Ishikawa (cell line): ENCODE data around the gene RASIP1.

Experiments used
- EGR1 ChIP-seq: IDR thresholded peaks from 2 replicates; pipeline ENCODE4 v1.6.1; 2012
- NFIC ChIP-seq: IDR thresholded peaks from 2 replicates; pipeline ENCODE4 v1.6.1; 2012
- TAF1 ChIP-seq: IDR thresholded peaks from 2 replicates; pipeline ENCODE4 v1.6.1; 2012; ENCODE audit warnings: low read depth, mild to moderate bottlenecking
- TEAD4 ChIP-seq: IDR thresholded peaks from 2 replicates; pipeline ENCODE4 v1.6.1; 2012
- YY1 ChIP-seq: IDR thresholded peaks from 2 replicates; pipeline ENCODE4 v1.6.1; 2012; ENCODE audit warnings: low read depth
- TF ChIP-seq, protein P1 (sequence below): IDR thresholded peaks from 2 replicates; pipeline ENCODE4 v1.6.1; 2012; ENCODE audit warnings: low read depth, mild to moderate bottlenecking
- TF ChIP-seq, protein P2 (sequence below): IDR thresholded peaks from 2 replicates; pipeline ENCODE4 v1.6.1; 2012
- TF ChIP-seq, protein P3 (sequence below): IDR thresholded peaks from 2 replicates; pipeline ENCODE4 v1.6.1; 2012

DNA sequence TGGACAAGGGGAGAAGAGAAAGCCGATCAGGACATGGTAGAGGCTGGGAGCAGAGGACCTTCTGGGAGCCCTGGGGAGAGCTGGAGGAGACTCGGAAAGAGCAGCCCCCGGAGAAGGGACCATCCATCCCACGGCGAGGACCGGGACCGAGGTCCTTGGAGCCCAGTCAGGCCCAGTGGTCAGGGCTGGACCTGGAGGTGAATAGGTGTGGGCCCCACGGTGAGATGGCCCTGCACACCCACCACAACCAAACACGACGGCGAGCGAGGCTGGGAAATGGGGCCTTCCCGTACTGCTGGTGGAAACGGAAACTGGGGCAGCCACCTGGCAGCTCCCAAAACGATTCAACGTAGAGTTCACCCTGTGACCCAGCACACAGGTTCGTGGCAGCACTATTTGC is 63.9 kb downstream of the RASIP1 start:
- TF ChIP-seq, protein P1, sequence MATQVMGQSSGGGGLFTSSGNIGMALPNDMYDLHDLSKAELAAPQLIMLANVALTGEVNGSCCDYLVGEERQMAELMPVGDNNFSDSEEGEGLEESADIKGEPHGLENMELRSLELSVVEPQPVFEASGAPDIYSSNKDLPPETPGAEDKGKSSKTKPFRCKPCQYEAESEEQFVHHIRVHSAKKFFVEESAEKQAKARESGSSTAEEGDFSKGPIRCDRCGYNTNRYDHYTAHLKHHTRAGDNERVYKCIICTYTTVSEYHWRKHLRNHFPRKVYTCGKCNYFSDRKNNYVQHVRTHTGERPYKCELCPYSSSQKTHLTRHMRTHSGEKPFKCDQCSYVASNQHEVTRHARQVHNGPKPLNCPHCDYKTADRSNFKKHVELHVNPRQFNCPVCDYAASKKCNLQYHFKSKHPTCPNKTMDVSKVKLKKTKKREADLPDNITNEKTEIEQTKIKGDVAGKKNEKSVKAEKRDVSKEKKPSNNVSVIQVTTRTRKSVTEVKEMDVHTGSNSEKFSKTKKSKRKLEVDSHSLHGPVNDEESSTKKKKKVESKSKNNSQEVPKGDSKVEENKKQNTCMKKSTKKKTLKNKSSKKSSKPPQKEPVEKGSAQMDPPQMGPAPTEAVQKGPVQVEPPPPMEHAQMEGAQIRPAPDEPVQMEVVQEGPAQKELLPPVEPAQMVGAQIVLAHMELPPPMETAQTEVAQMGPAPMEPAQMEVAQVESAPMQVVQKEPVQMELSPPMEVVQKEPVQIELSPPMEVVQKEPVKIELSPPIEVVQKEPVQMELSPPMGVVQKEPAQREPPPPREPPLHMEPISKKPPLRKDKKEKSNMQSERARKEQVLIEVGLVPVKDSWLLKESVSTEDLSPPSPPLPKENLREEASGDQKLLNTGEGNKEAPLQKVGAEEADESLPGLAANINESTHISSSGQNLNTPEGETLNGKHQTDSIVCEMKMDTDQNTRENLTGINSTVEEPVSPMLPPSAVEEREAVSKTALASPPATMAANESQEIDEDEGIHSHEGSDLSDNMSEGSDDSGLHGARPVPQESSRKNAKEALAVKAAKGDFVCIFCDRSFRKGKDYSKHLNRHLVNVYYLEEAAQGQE, result no peak
- TF ChIP-seq NFIC (no peak), TAF1 (no peak), EGR1 (no peak), YY1 (no peak), TEAD4 (no peak)
- TF ChIP-seq, protein P2, sequence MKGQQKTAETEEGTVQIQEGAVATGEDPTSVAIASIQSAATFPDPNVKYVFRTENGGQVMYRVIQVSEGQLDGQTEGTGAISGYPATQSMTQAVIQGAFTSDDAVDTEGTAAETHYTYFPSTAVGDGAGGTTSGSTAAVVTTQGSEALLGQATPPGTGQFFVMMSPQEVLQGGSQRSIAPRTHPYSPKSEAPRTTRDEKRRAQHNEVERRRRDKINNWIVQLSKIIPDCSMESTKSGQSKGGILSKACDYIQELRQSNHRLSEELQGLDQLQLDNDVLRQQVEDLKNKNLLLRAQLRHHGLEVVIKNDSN, result no peak
- TF ChIP-seq, protein P3, sequence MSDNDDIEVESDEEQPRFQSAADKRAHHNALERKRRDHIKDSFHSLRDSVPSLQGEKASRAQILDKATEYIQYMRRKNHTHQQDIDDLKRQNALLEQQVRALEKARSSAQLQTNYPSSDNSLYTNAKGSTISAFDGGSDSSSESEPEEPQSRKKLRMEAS, result no peak
